HG02852 (cell line): ENCODE data around the gene COX8C.
"Not testable (repeated sequence)": the region's sequence is repeated elsewhere in the genome, so short reads cannot be mapped to it uniquely, and the experiment has no call there.

Experiments
- ATAC-seq: cut with Tn5 transposase; IDR thresholded peaks from one replicate; pipeline ENCODE4 v1.9.1; 2021; ENCODE audit warnings: mild to moderate bottlenecking, moderate library complexity; ENCODE audit not compliant: unreplicated experiment

The COX8C gene

GRCh38 chr14:93368996-93369712 lies 22.2 kb downstream of the COX8C start:
- no peak for ATAC-seq

- ATAC-seq = peak; percentile 90
Observed at GRCh38 chr14:93369713-93370266, 22.8 kb downstream of the COX8C start.

- ATAC-seq = peak; percentile 98
Observed at GRCh38 chr14:93375673-93376156, 28.7 kb downstream of the COX8C start.

- no peak for ATAC-seq
Observed at GRCh38 chr14:93379831-93380230, 32.8 kb downstream of the COX8C start.

GRCh38 chr14:93381644-93382043 lies 34.7 kb downstream of the COX8C start:
- peak; percentile 78 for ATAC-seq

GRCh38 chr14:93384256-93384655 lies 37.3 kb downstream of the COX8C start:
- not testable (repeated sequence) for ATAC-seq

GRCh38 chr14:93395231-93395630 lies 48.2 kb downstream of the COX8C start:
- no peak for ATAC-seq

GRCh38 chr14:93396456-93396855 lies 49.5 kb downstream of the COX8C start:
- ATAC-seq = no peak
